ENCODE results near the gene ZBTB25.

The ZBTB25 gene

GRCh38 chr14:64463195-64463594 lies 40.4 kb downstream of the ZBTB25 start:
- DNase-seq: no peak
- H3K27ac ChIP-seq (ENCODE audit: low read length): no peak overlapping the region
- H2AFZ ChIP-seq (ENCODE audit: low read depth, low read length): no peak overlapping the region
- peaks cover 37% of the 10 kb centered on the region for H3K36me3 ChIP-seq (ENCODE audit: insufficient read depth, low read length)
- no peak for ATAC-seq (ENCODE audit: insufficient read depth, low read depth)
- H3K4me3 ChIP-seq (ENCODE audit: low read depth in 1 of 2, low read length in 2 of 2): no peak overlapping the region
- TF ChIP-seq CTCF (IDR thresholded peaks at IDR 0.05; ENCODE audit: borderline replicate concordance, extremely low read depth, low read length, poor library complexity, severe bottlenecking) (no peak), EZH2 (IDR thresholded peaks at IDR 0.05; ENCODE audit: borderline replicate concordance, low read depth, low read length, severe bottlenecking) (no peak)
- H3K4me2 ChIP-seq (ENCODE audit: insufficient read depth, low read length): no peak overlapping the region
- H3K9ac ChIP-seq (ENCODE audit: low read depth, low read length): no peak overlapping the region
- H4K20me1 ChIP-seq (ENCODE audit: insufficient read depth, low read length): peaks cover 9% of the 10 kb centered on the region; the same call in 1 of the 2 replicates
- H3K79me2 ChIP-seq (ENCODE audit: insufficient read depth, low read length): no peaks in the 10 kb centered on the region; the same call in 1 of the 2 replicates
- peaks cover 24% of the 10 kb centered on the region for H3K4me1 ChIP-seq (ENCODE audit: insufficient read depth, low read length)
- no peaks in the 10 kb centered on the region for H3K27me3 ChIP-seq (ENCODE audit: insufficient read depth, low read length, poor library complexity)
- no peaks in the 10 kb centered on the region for H3K9me3 ChIP-seq (ENCODE audit: insufficient read depth, low read length, severe bottlenecking)

DNA sequence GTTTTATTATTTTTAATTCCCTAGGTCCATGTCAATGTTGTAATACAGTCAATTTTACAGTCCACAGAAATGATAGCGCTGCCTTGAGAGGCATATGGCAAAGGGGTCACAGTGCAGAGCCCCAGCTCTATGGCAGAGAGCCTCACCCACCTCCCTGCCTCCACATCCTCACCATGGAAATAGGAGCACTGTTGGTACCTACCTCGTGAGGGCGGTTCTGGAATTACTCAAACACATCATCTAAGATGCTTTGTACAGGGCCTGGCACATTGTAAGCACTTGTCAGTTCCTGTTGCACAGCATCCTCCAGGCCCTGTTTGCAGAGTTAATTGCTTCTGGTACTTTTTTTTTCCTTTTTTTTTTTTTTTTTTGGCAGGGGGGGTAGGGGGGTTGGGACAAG lies 42.4 kb downstream of the ZBTB25 start:
- TF ChIP-seq CTCF (IDR thresholded peaks at IDR 0.05; ENCODE audit: borderline replicate concordance, extremely low read depth, low read length, poor library complexity, severe bottlenecking) (no peak), EZH2 (IDR thresholded peaks at IDR 0.05; ENCODE audit: borderline replicate concordance, low read depth, low read length, severe bottlenecking) (no peak)
- Histone ChIP-seq H3K36me3 (ENCODE audit: insufficient read depth, low read length) (peaks cover 53% of the 10 kb centered on the region), H4K20me1 (ENCODE audit: insufficient read depth, low read length) (peaks cover 6% of the 10 kb centered on the region; the same call in 1 of the 2 replicates), H3K4me2 (ENCODE audit: insufficient read depth, low read length) (no peak overlapping the region), H3K4me3 (ENCODE audit: low read depth in 1 of 2, low read length in 2 of 2) (no peak overlapping the region), H3K9ac (ENCODE audit: low read depth, low read length) (no peak overlapping the region), H3K4me1 (ENCODE audit: insufficient read depth, low read length) (peaks cover 18% of the 10 kb centered on the region), H3K79me2 (ENCODE audit: insufficient read depth, low read length) (no peaks in the 10 kb centered on the region; the same call in 1 of the 2 replicates), H3K27ac (ENCODE audit: low read length) (no peak overlapping the region), H3K27me3 (ENCODE audit: insufficient read depth, low read length, poor library complexity) (no peaks in the 10 kb centered on the region), H2AFZ (ENCODE audit: low read depth, low read length) (no peak overlapping the region), H3K9me3 (ENCODE audit: insufficient read depth, low read length, severe bottlenecking) (no peaks in the 10 kb centered on the region)
- ATAC-seq (ENCODE audit: insufficient read depth, low read depth): no peak
- no peak for DNase-seq

- peaks cover 69% of the 10 kb centered on the region for H3K36me3 ChIP-seq (ENCODE audit: insufficient read depth, low read length)
- no peak overlapping the region for H3K9ac ChIP-seq (ENCODE audit: low read depth, low read length)
- no peak overlapping the region for H3K27ac ChIP-seq (ENCODE audit: low read length)
- H3K9me3 ChIP-seq (ENCODE audit: insufficient read depth, low read length, severe bottlenecking): no peaks in the 10 kb centered on the region
- DNase-seq (no peak), ATAC-seq (ENCODE audit: insufficient read depth, low read depth) (no peak)
- H3K4me2 ChIP-seq (ENCODE audit: insufficient read depth, low read length): no peak overlapping the region
- no peak overlapping the region for H3K4me3 ChIP-seq (ENCODE audit: low read depth in 1 of 2, low read length in 2 of 2)
- TF ChIP-seq CTCF (IDR thresholded peaks at IDR 0.05; ENCODE audit: borderline replicate concordance, extremely low read depth, low read length, poor library complexity, severe bottlenecking) (no peak), EZH2 (IDR thresholded peaks at IDR 0.05; ENCODE audit: borderline replicate concordance, low read depth, low read length, severe bottlenecking) (no peak)
- H2AFZ ChIP-seq (ENCODE audit: low read depth, low read length): no peak overlapping the region
- peaks cover 4% of the 10 kb centered on the region; the same call in 1 of the 2 replicates for H4K20me1 ChIP-seq (ENCODE audit: insufficient read depth, low read length)
- H3K4me1 ChIP-seq (ENCODE audit: insufficient read depth, low read length): peaks cover 5% of the 10 kb centered on the region
- no peaks in the 10 kb centered on the region for H3K27me3 ChIP-seq (ENCODE audit: insufficient read depth, low read length, poor library complexity)
- no peaks in the 10 kb centered on the region for H3K79me2 ChIP-seq (ENCODE audit: insufficient read depth, low read length)
These were observed 44.1 kb downstream of the ZBTB25 start for GRCh38 chr14:64459405-64460136.
